Tibial nerve (tissue), 4 donors: ENCODE results near the gene MYRIP. TPM values are rescaled to one million over a fixed set of nuclear protein-coding genes. Genes with fewer than 3 reads are reported as not detected.
"Not testable (repeated sequence)": the region's sequence is repeated elsewhere in the genome, so short reads cannot be mapped to it uniquely, and the experiment has no call there.

Experiments
- DNase-seq, 2 donors: peaks; one replicate each; pipeline ENCODE4 v3.0.0-alpha.2; 2019; ENCODE audit warnings: low spot score in 2 of 2
- H3K27ac ChIP-seq, 4 donors: fragments of 200-600 bp; sonication (generic) in 3 of 4; one replicate each; pipeline ENCODE4 v1.5.1; 2017 to 2019; ENCODE audit warnings: mild to moderate bottlenecking in 1 of 4
- H3K27me3 ChIP-seq, 2 donors: fragments of 200-600 bp; sonication (generic) in 1 of 2; one replicate each; pipeline versions ENCODE4 v1.5.1 to v1.6.0; 2017 to 2019
- H3K36me3 ChIP-seq, 3 donors: fragments of 200-600 bp; sonication (generic); one replicate each; pipeline ENCODE4 v1.5.1; 2018 to 2019
- H3K4me1 ChIP-seq, 4 donors: fragments of 200-600 bp; sonication (generic) in 3 of 4; one replicate each; pipeline ENCODE4 v1.5.1; 2017 to 2019
- H3K4me3 ChIP-seq, 4 donors: fragments of 200-600 bp; sonication (generic) in 3 of 4; one replicate each; pipeline ENCODE4 v1.5.1; 2017 to 2019; ENCODE audit warnings: mild to moderate bottlenecking in 1 of 4, moderate library complexity in 1 of 4
- H3K9me3 ChIP-seq, 4 donors: fragments of 200-600 bp; sonication (generic) in 3 of 4; one replicate each; pipeline ENCODE4 v1.5.1; 2017 to 2019
- CTCF ChIP-seq, 5 experiments: fragments of 200-600 bp in 3 of 5; fragments of 450-650 bp in 2 of 5; sonication (generic) in 3 of 5; IDR thresholded peaks; one replicate each; pipeline ENCODE4 v1.5.1; 2016 to 2019; ENCODE audit warnings: antibody characterized with exemption in 5 of 5, mild to moderate bottlenecking in 3 of 5, moderate library complexity in 2 of 5
- EP300 ChIP-seq, 2 donors: sonication (generic); formaldehyde crosslinking; IDR thresholded peaks; one replicate each; pipeline ENCODE4 v1.6.1; 2017; ENCODE audit warnings: antibody characterized with exemption in 2 of 2, mild to moderate bottlenecking in 1 of 2
- POLR2A ChIP-seq, 2 donors: fragments of 450-650 bp; IDR thresholded peaks; one replicate each; pipeline ENCODE4 v1.6.1; 2017; ENCODE audit warnings: antibody characterized with exemption in 2 of 2, mild to moderate bottlenecking in 2 of 2, moderate library complexity in 2 of 2
- WGBS, 2 donors: methylation state at CpG; one replicate each; pipeline ENCODE4 v1.1.5; 2018; 5-methylcytosine and 5-hydroxymethylcytosine counted together
- total RNA-seq, 4 donors: library from RNA; depleted of rRNA; stranded (reverse); fragments of >200 nt; gene quantifications; one replicate each; pipeline ENCODE4 v1.1.0, GENCODE V29; 2016

The MYRIP gene
- total RNA-seq, 4 donors from 2014 or later: 2.9 to 12.0 (median 9.9) TPM

- Histone ChIP-seq H3K4me3 (no peak overlapping the region), H3K9me3 (peaks cover 0 to 2% (median 0%) of the 10 kb centered on the region in 4 donors), H3K27me3 (no peaks in the 10 kb centered on the region), H3K27ac (no peak overlapping the region), H3K4me1 (peaks cover 0 to 3% (median 0%) of the 10 kb centered on the region in 4 donors), H3K36me3 (no peaks in the 10 kb centered on the region)
- WGBS, 2 donors: 56 to 68% methylated on average over 2 of the region's 2 CpGs
- no peak for DNase-seq
- TF ChIP-seq EP300 (IDR thresholded peaks at IDR 0.05) (no peak), POLR2A (IDR thresholded peaks at IDR 0.05) (no peak), CTCF (IDR thresholded peaks at IDR 0.05) (no peak)
Observed at GRCh38 chr3:40268802-40269524, 459.6 kb downstream of the MYRIP start.

- no peak for DNase-seq
- Histone ChIP-seq H3K4me1 (no peaks in the 10 kb centered on the region), H3K27ac (no peak overlapping the region), H3K36me3 (no peaks in the 10 kb centered on the region), H3K4me3 (no peak overlapping the region), H3K27me3 (no peaks in the 10 kb centered on the region), H3K9me3 (peaks cover 0 to 13% (median 0%) of the 10 kb centered on the region in 4 donors)
- 0% methylated on average over 1 of the region's 1 CpG for WGBS, 2 donors
- TF ChIP-seq CTCF (IDR thresholded peaks at IDR 0.05): no peak
- TF ChIP-seq EP300 (IDR thresholded peaks at IDR 0.05): no peak
- no peak for TF ChIP-seq POLR2A (IDR thresholded peaks at IDR 0.05)
Observed at GRCh38 chr3:40278791-40279190, 469.4 kb downstream of the MYRIP start.

DNA sequence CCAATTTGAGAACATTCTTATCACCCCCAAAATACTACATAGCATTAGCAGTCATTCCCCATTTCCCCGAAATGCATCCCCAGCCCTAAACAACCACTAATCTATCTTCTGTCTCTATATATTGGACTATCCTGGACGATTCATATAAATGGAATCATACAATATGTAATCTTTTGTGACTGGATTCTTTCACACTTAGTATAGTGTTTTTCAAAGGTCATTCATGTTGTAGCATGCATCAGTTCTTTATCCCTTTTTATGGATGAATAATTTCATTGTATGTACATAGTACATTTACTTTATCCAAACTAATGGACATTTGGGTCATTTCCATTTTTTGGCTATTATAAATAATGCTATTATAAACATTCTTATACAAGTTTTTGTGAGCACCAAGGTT lies 472.6 kb downstream of the MYRIP start:
- DNase-seq: no peak
- no peak overlapping the region for H3K27ac ChIP-seq
- no peaks in the 10 kb centered on the region for H3K36me3 ChIP-seq
- no peaks in the 10 kb centered on the region for H3K27me3 ChIP-seq
- WGBS, 2 donors: 58 to 67% methylated on average over 2 of the region's 2 CpGs
- no peaks in the 10 kb centered on the region for H3K4me1 ChIP-seq
- TF ChIP-seq POLR2A (IDR thresholded peaks at IDR 0.05): no peak
- TF ChIP-seq EP300 (IDR thresholded peaks at IDR 0.05): no peak
- TF ChIP-seq CTCF (IDR thresholded peaks at IDR 0.05): no peak
- peaks cover 0 to 20% (median 2%) of the 10 kb centered on the region in 4 donors for H3K9me3 ChIP-seq
- H3K4me3 ChIP-seq: no peak overlapping the region

DNA sequence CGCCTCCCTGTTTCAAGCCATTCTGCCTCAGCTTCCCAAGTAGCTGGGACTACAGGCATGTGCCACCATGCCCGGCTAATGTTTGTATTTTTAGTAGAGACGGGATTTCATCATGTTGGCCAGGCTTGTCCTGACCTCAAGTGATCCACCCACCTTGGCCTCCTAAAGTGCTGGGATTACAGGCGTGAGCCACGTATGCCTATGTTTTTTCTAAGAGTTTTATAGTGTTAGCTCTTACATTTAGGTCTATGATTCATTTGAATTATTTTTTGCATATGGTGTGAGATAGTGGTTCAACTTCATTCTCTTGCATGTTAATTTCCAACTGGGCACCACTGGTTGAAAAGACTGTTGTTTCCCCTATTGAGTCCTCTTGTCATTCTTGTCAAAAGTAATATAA lies 473.6 kb downstream of the MYRIP start:
- H3K27me3 ChIP-seq, H3K4me1 ChIP-seq, H3K4me3 ChIP-seq, H3K36me3 ChIP-seq, DNase-seq, H3K27ac ChIP-seq: not testable (repeated sequence)
- peaks cover 0 to 20% (median 2%) of the 10 kb centered on the region in 4 donors for H3K9me3 ChIP-seq
- 95 to 96% methylated on average over 5 of the region's 5 CpGs for WGBS, 2 donors

- H3K36me3 ChIP-seq: peaks cover 0 to 17% (median 0%) of the 10 kb centered on the region in 3 donors
- TF ChIP-seq POLR2A (IDR thresholded peaks at IDR 0.05) (no peak), EP300 (IDR thresholded peaks at IDR 0.05) (no peak), CTCF (IDR thresholded peaks at IDR 0.05) (no peak)
- 86 to 89% methylated on average over 2 of the region's 2 CpGs for WGBS, 2 donors
- H3K27ac ChIP-seq: no peak overlapping the region
- H3K9me3 ChIP-seq: peaks cover 0 to 20% (median 2%) of the 10 kb centered on the region in 4 donors
- no peak for DNase-seq
- H3K4me3 ChIP-seq: no peak overlapping the region
- no peaks in the 10 kb centered on the region for H3K27me3 ChIP-seq
- H3K4me1 ChIP-seq: no peaks in the 10 kb centered on the region
Observed at GRCh38 chr3:40287248-40287647, 477.8 kb downstream of the MYRIP start.
